Ramos (cell line): ENCODE measurements around the gene FBXO3.

Source experiments
- in situ Hi-C: fragments of 300-500 bp; cut with MboI; formaldehyde crosslinking; loops from one replicate; pipeline ENCODE4 v1.14.3; 2022; ENCODE audit warnings: low sequenced_read_pairs; ENCODE audit not compliant: unreplicated experiment

Gene FBXO3

DNA sequence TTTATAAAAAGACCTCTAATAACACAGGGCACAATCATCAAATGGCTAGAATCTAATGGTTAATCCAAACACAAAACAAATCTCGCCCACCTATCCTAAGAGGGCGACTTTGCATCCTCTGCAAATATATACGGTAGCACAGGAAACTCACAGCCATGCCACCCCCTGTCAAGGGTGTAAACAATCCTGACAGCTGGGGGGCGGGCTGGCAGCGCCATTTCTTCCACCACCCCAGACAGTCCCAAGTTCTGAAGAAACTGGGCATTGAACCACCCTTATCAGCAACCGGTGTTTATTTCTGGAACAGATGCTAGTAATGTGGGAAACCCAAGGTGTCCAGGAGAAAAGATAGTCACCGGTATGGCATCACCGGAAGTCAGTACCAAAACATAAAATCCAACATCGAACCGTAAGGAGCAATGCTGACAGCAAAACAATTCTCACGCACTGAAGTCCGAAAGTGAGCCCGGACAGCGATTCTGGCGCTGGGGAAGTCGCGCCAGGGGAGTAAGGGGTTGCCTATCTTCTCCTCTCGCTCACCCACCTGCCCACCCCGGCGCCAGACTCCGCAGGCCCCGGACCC, 825 bp downstream of the FBXO3 start:
- in situ Hi-C loops = no loop called here

DNA sequence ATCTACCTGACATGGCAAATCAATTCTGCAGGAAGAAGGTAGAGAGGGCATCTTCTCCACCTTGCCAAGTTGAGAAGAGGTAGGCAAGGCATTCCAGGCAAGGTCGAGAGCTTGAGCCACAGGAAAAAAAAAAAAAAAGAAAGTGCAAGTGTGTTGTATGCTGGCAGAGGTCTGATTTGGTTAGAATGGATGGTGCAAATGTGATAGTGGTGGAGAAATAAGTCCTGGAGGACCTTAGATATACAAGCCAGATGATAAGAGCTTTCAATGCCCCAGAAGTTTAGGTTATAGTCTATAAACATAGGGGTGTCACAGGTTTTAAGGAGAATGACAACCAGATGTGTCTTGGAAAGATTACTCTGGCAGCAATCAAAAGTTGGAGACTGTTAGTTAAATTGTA, 1.4 kb downstream of the FBXO3 start:
- in situ Hi-C loops = no loop called here

DNA sequence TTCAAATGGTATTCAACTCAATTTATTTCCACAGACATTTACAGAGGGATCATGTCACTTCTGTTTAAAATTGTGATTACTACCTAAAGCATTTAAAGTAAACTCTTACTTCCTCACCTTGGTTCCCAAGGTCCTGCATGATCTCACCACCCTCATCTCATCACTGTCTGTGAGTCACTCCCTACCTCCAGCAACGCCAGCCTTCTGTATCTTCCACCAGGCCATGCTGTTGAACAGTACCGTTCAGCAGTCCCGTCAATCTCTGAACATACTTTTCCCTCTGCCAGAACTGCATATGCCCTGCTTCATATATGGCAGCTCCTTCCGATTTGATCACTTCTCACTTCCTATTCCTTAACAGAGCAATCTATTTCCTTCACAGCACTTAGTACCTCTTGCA, 2.0 kb downstream of the FBXO3 start:
- in situ Hi-C loops = no loop called here

DNA sequence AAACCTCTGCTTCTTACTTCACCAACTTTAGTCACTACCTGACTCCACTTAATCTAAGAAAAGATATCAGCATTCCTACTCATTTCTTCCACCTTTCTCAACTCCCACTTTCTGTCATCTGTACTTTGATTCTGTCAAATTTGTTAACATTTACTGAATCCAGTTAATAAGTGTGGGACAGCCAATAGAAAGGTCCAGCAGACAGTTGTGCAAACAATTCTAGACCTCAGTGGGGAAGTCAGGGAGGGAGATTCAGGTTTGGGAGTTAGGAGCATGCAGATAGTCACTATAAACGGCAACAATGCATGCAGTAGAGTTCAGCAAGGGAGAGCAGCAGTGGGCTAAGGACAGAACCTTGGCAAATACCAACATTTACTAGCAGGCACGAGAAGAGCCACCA, 4.1 kb downstream of the FBXO3 start:
- in situ Hi-C loops = no loop called here

DNA sequence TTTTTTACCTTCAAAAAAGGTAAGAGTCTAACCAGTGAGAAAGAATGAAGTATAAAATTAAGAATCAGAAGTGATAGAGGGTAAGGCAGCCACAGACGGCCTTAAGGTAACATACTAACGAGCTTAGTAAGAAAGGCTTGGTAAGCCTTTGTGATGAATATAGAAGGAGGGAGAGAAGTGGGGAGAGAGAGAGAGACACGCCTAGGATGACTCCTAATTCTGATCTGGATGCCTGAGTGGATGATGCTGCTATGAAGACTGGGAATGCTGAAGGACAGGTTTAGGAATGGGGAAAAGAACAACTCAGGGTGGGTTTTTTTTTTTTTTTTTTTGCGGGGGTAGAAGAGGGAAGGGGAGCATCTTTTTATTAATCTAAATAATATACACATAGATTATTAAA, 4.8 kb downstream of the FBXO3 start:
- in situ Hi-C loops = no loop called here

DNA sequence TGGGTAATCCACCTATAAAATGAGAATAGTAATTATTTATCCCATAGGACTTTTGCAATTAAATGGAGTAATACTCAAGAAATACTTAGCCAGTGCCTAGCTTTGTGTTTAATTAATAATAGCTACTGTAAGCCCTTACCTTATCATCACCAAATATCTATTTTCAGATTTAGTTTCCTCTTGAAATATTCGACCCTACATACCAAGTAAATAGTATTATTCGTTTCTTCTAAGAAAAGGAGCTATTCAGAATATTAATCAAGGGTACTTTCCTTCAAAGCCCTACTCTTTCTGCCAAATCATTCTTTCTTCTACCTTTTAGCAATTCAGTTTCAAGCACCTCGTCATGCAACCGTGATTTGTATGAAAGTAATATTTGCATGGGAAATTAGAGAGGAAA, 6.7 kb downstream of the FBXO3 start:
- in situ Hi-C loops = no loop called here

DNA sequence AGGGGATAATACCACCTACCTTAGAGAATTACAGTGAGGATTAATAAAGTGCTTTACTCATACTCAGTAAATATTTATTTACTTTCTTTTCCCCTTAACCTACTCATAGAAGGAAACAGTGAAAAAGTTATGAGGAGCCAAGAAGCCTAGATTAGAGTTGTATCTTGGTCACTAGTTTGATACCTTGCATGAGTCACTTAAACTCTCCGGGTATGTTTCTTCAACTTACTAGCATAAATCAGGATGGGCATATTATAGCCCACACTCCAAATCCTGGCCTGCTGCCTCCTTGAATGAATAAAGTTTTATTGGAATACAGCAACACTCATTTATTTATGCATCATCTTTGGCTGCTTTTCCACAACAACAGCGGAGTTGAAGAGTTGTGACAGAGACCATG, 8.2 kb downstream of the FBXO3 start:
- in situ Hi-C loops = no loop called here

DNA sequence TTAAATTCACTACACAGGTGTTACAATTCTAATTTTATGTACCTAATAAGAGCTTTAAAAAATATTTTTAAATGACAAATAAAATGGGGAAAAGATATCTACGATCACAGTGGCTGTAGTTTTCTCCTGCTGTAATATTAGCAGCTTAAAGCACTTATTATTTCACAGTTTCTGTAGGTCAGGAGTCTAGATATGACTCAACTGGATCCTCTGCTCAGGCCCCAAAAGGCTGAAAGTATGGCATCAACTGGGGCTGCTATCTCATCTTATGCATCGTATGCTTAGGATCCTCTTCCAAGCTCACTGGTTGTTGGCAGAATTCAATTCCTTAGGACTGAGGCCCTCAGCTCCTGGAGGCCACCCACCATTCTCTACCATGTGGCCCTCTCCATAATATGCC, 12.8 kb downstream of the FBXO3 start:
- in situ Hi-C loops = no loop called here

DNA sequence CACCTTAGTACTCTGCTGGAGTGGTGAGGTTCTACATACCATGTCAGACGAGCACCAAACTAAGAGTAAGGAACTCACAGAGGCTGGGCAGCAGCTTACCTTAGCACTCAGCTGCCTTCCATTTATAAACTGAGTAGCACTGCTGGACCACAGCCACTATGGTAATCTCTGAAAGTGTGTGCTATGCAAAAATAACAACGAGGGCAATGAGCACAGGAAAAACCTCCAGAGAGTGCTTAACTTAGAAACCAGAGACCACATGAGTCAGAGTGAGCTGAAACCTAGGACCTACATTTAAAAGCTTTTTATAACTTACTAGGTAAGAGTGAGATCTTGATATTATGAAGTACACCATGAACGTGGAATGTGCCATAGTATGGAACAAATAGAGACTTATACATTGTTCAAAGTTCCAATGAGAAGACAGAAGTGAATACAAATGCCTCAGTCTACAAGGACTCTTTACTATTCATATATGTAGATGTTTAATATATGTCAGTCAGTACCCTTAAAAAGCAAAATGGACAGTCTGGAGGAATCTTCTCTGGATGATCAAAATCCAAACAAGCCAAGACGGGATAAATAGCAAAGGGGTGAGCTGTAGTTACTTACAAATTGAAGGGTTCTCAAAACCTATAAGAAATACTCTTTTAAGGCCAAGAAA, 20.9 kb downstream of the FBXO3 start:
- in situ Hi-C loops = no loop called here

DNA sequence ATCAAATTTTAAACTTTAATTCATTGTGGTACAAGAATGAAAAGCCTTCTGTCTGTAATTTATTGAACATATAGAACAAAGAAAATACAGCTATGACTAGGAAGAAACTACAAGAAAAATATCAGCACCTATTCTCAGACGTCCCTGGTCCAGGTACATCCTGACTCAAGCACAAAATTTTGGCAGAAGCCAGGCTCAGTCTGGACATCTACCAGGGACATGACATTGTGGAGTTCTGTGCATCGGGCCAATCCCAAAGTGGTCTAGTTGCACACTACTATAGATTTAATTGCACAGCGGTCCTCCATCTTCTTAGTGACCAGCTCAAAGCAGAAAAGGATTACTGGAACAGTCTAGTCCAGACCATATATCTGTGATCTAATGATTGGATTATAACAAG, 22.4 kb downstream of the FBXO3 start:
- in situ Hi-C loops = no loop called here

DNA sequence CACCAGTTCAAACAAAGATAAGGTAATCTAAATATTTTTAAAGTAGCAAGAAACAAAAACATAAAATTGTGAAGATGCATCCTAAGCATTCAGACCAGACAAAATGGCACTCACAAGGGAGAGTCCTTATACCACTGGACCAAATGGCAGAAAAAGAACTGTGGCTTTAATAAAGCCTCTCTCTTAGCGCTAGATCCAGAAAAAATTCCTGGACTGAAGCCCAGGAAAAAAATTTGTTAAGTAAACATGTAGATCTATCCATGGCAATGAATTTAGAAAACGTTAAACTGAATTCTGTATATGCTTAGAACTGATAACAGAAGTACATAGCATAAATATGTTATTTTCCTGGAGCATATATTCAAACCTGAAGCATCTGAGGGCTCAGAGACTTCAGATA, 26.3 kb downstream of the FBXO3 start:
- in situ Hi-C loops = no loop called here

DNA sequence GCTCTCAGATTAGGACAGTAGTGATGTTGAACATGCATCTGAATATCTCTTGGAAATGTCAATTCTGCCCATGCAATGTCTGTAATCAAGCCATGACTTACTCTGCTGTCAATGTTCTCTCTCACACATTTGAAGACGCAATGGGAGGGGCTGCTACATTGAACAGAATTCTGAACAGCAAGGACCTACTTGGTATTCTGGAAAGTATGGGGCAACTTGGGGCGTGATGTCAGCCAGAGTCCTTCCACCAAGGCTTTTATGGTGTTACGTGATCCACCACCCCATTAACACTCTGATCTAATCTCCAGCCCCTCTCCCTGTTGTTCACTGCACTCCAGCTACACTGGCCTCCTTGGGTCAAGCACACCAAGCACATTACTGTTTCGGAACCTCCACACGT, 31.0 kb downstream of the FBXO3 start:
- in situ Hi-C loops = no loop called here

DNA sequence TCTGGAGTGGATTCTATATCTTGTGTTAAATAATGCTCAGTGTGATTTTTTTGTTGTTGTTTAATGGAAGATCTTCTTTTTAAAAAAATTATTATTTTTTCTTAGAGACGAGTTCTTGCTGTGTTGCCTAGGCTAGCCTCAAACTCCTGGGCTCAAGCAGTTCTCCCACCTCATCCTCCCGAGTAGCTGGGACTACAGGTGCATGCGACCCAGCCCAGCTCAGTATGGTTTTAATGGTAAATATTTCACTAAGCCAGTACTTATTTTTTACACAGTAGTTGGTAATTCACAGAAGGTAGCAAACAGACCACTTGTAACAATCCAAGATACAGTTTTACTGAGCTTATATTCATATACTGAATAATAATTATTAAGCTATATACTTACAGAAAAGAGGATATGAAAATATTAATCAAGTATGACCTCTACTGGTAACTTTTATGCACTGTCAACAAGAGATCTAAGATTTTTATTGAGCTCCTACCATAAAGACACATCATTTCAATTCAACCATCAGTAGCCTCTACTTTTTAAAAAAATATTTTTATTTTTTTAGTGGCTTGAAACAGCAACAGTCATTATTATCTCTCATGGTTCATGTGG, 32.0 kb downstream of the FBXO3 start:
- in situ Hi-C loops = no loop called here

DNA sequence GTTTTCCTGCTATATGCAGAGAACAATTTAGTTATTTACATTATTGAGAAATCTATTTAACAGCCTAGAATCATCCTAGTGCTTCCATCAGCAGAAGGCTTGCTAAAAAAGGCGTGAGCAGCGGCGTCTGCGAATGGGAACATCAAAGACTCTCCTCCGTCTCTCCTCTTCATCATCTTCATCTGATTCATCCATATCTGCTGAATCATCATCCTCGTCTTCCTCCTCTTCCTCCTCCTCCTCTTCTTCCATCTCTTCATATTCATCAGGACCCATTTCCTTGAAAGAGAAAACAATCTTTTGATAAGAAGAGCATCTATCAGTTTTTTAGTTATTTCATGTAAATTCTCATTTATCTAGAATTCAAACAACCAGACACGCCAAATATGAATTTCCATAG, 32.5 kb downstream of the FBXO3 start:
- in situ Hi-C loops = no loop called here

DNA sequence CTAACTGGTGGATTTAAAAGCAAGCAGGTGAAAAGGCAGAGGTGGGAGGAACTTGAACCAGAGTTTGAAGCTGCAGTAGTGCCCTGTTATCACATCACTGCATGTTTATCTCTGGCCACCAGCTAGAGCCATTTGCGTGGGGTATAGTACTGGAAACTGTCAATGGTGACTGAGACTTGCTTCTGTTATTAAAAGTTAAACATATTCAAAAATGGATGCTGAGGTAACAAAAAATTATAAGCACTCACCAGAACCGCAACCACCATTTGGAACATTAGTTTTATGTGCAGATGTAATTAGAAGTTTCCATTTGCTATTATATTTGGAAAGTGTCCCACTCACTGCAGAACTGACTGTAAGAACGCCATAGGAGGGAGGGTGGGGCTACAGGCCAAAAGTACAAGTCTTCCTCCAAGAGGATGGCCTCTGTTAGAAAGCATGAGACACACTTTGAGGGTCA, 36.9 kb downstream of the FBXO3 start:
- in situ Hi-C loops = no loop called here

DNA sequence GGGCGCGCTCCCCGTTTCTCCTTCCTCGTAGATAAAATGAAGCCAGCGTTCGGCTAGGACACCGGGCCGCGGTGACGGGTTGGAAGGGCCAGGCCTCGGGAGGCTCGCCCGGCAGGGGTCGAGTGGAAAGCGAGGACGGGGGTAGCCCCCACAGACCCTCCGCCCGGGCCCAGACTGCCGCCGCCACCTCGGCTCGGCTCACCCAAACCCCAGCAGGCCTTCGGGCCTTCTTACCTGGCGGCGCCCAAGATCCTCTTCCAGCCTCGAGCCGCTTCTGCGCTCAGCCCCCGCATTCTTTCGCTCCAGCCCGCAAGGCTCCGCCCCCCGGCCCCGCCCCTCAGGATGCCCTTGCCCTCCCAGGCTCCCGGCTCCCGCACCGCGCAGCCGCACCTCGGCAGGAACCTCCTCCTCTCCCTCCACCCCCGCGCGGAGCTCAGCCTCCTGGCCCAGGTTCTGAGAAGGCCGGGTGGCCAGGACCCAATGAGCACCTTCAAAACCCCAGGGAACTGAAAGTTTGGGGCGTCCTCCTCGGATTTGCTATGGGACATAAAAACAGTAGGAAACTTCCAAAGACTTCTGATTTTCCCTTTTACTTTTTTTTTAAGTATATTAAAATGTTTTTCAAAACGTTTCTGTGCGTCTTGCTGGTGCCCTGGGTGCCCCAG, 38.0 kb downstream of the FBXO3 start, which contains the start of gene CD59:
TSS of gene CD59 (minus strand) at position 276 of the 665 bp plus-strand sequence. CDS start 13,978 bp downstream, outside the sequence.
- in situ Hi-C loops = no loop called here

DNA sequence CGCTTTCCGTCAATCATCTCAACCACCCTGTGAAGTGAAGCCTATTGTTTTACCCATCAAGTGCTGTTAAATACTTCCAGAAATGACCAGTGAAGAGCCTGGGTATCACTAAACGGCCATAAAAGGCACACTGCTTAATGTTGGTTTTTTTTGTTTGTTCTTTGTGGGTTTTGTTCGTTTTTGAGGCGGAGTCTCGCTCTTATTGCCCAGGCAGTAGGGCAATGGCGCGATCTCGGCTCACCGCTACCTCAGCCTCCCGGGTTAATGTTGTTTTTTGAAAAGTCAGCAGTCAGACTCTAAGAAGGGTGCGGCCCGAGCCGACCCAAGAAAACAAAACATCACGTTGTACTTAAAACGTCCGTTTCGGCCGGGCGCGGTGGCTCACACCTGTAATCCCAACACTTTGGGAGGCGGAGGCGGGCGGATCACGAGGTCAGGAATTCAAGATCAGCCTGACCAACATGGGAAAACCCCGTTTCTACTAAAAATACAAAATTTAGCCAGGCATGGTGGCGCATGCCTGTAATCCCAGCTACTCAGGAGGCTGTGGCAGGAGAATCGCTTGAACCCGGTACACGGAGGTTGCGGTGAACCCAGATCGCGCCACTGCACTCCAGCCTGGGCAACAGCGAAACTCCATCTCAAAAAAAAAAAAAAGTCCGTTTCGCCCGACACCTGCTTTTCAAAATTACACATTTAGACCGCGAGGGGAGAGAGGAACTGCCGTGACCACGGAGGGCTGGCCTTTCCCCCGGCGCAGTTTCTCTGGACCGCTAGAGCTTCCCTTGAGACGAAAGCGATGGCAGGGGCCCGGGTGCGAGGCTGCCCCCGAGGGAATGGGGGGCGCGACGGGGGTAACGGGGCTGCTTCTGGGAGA, 38.8 kb downstream of the FBXO3 start:
- in situ Hi-C loops = no loop called here

DNA sequence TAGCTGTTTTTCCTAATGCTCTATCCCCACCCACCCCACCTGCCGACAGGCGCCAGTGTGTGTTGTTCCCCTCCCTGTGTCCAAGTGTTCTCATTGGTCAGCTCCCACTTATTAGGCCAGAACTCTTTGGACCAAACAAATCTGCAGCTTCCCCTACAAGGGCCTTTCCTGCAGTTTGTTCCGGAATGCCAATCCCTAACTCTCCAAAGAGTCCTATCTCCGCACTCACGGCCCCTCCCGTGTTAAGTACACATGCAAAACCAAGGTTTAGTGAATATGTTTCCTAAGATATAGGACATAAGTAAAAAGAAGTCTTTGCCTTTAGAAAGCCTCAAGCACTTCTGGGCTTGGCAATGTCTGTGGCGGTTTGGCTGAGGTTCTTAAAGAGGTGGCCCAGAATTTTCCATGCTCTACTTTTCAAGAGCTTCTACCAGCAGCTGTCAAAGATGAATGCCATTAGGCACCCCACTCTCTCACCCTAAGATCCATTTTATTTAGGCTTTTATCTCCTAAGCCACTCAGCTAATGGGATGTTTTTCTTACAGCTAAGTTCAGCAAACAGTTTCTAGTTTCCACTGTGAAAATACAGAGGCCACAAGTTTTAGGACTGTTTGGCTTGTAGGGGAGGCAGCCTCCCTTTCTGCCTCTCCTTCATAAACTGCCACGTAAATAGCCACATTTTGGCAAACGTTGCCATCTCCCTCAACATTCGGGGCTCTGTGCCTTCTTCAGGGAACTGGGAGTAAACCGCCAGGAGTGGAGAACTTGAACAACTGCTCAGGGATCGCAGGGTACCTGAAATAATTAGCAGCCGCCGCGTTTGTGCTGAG, 39.7 kb downstream of the FBXO3 start:
- in situ Hi-C loops = no loop called here

DNA sequence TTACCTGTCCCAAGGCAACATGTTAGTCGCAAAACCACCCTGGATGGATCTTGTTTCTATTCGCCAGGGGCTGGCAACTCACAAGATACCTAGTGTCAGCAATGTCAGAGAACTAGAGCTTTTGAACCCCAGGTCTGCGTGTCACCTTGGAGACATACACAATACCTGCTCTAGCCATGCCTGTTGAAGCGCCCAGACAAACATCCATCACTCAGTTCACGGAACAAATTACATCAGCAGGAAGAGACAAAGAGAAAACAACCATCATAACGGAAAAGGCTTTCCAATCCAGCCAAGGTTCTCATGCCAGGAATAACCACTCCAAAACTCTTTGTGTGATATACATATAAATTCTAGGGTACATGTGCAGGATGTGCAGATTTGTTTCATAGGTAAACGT, 40.3 kb downstream of the FBXO3 start:
- in situ Hi-C loops = no loop called here
